Breast epithelium (tissue), 3 donors: ENCODE measurements around the gene PRRX1.

Source experiments
- CTCF ChIP-seq, 3 donors: fragments of 450-650 bp; IDR thresholded peaks; one replicate each; pipeline ENCODE4 v1.5.1; 2016 to 2017; ENCODE audit warnings: antibody characterized with exemption in 3 of 3, mild to moderate bottlenecking in 3 of 3, moderate library complexity in 3 of 3
- POLR2A ChIP-seq: fragments of 450-650 bp; IDR thresholded peaks from one replicate; pipeline ENCODE4 v1.6.1; 2016; ENCODE audit warnings: antibody characterized with exemption, mild to moderate bottlenecking, moderate library complexity

- no peak for TF ChIP-seq CTCF (IDR thresholded peaks at IDR 0.05)
- TF ChIP-seq POLR2A, result no peak
Observed at GRCh38 chr1:170634293-170634692, 29.6 kb upstream of the PRRX1 start.
